H9 (cell line): ENCODE measurements around the gene TRAF7. TPM values are rescaled to one million over a fixed set of nuclear protein-coding genes. Genes with fewer than 3 reads are reported as not detected.
"Not testable (repeated sequence)": the region's sequence is repeated elsewhere in the genome, so short reads cannot be mapped to it uniquely, and the experiment has no call there.

Experiments used
- DNase-seq: peaks from one replicate; pipeline ENCODE4 v3.0.0-alpha.2; 2017
- H2AFZ ChIP-seq: one replicate; pipeline ENCODE4 v1.6.1; 2013; ENCODE audit warnings: mild to moderate bottlenecking, low read length, control low read depth, moderate library complexity
- H2AK5ac ChIP-seq: 2 replicates; pipeline ENCODE4 v1.6.1; 2013; ENCODE audit warnings: low read length, control low read depth, mixed read lengths; ENCODE audit not compliant: insufficient read length
- H2BK120ac ChIP-seq: one replicate; pipeline ENCODE4 v1.6.1; 2013; ENCODE audit warnings: low read depth, mild to moderate bottlenecking, low read length, control low read depth, inconsistent platforms; ENCODE audit not compliant: poor library complexity, severe bottlenecking
- H2BK12ac ChIP-seq: 2 replicates; pipeline ENCODE4 v1.6.1; 2013; ENCODE audit warnings: low read length, control low read depth, mixed read lengths, low read depth; ENCODE audit not compliant: insufficient read length
- H2BK15ac ChIP-seq: 2 replicates; pipeline ENCODE4 v1.6.1; 2013; ENCODE audit warnings: low read depth, low read length, control low read depth
- H2BK20ac ChIP-seq: one replicate; pipeline ENCODE4 v1.6.1; 2013; ENCODE audit warnings: low read depth, mild to moderate bottlenecking, low read length, control low read depth, inconsistent platforms; ENCODE audit not compliant: poor library complexity, severe bottlenecking
- H2BK5ac ChIP-seq: 2 replicates; pipeline ENCODE4 v1.6.1; 2013; ENCODE audit warnings: low read length, control low read depth, mixed read lengths; ENCODE audit not compliant: insufficient read length
- H3K14ac ChIP-seq: 2 replicates; pipeline ENCODE4 v1.6.1; 2013; ENCODE audit warnings: low read length, control low read depth; ENCODE audit not compliant: insufficient read depth
- H3K18ac ChIP-seq: 2 replicates; pipeline ENCODE4 v1.6.1; 2013; ENCODE audit warnings: low read depth, mild to moderate bottlenecking, mixed read lengths, low read length, control low read depth; ENCODE audit not compliant: insufficient read length
- H3K23ac ChIP-seq: 2 replicates; pipeline ENCODE4 v1.6.1; 2013; ENCODE audit warnings: low read length, control low read depth, mixed read lengths, low read depth; ENCODE audit not compliant: insufficient read length
- H3K23me2 ChIP-seq: 2 replicates; pipeline ENCODE4 v1.6.1; 2013; ENCODE audit warnings: low read depth, mild to moderate bottlenecking, mixed read lengths, low read length, control low read depth; ENCODE audit not compliant: insufficient read length, poor library complexity, severe bottlenecking
- H3K27ac ChIP-seq: 2 replicates; pipeline ENCODE4 v1.5.1; 2013; ENCODE audit warnings: low read length, control low read depth, mixed read lengths, low read depth; ENCODE audit not compliant: insufficient read length
- H3K27me3 ChIP-seq: 2 replicates; pipeline ENCODE4 v1.6.1; 2013; ENCODE audit warnings: low read length, control low read depth, inconsistent platforms; ENCODE audit not compliant: insufficient read depth
- H3K4ac ChIP-seq: 2 replicates; pipeline ENCODE4 v1.6.1; 2013; ENCODE audit warnings: low read depth, mild to moderate bottlenecking, control low read depth, inconsistent platforms, low read length, moderate library complexity
- H3K4me1 ChIP-seq: 2 replicates; pipeline ENCODE4 v1.6.1; 2013; ENCODE audit warnings: low read length, control low read depth, inconsistent platforms; ENCODE audit not compliant: insufficient read depth
- H3K4me2 ChIP-seq: 2 replicates; pipeline ENCODE4 v1.6.1; 2013; ENCODE audit warnings: low read length, control low read depth, mixed read lengths; ENCODE audit not compliant: insufficient read length, insufficient read depth
- H3K56ac ChIP-seq: 2 replicates; pipeline ENCODE4 v1.6.1; 2013; ENCODE audit warnings: low read depth, mild to moderate bottlenecking, mixed read lengths, low read length, control low read depth; ENCODE audit not compliant: insufficient read length
- H3K79me1 ChIP-seq: 2 replicates; pipeline ENCODE4 v1.6.1; 2013; ENCODE audit warnings: low read depth, mild to moderate bottlenecking, moderate library complexity, low read length, control low read depth, inconsistent platforms; ENCODE audit not compliant: insufficient read depth, poor library complexity, severe bottlenecking
- H3K79me2 ChIP-seq: 2 replicates; pipeline ENCODE4 v1.6.1; 2013; ENCODE audit warnings: low read length, control low read depth, inconsistent platforms; ENCODE audit not compliant: insufficient read depth
- H3K9ac ChIP-seq: 2 replicates; pipeline ENCODE4 v1.6.1; 2013; ENCODE audit warnings: low read length, control low read depth, mixed read lengths; ENCODE audit not compliant: insufficient read length; ENCODE audit errors: extremely low read depth
- H3K9me3 ChIP-seq: one replicate; pipeline ENCODE4 v1.6.1; 2013; ENCODE audit warnings: low read depth, low read length, inconsistent platforms; ENCODE audit not compliant: control insufficient read depth
- H3T11ph ChIP-seq: one replicate; pipeline ENCODE4 v1.6.1; 2013; ENCODE audit warnings: mild to moderate bottlenecking, low read length, control low read depth, inconsistent platforms
- H4K20me1 ChIP-seq: one replicate; pipeline ENCODE4 v1.6.1; 2013; ENCODE audit not compliant: control insufficient read depth, insufficient read length, insufficient read depth
- H4K5ac ChIP-seq: 2 replicates; pipeline ENCODE4 v1.6.1; 2013; ENCODE audit warnings: low read depth, mild to moderate bottlenecking, mixed read lengths, low read length, control low read depth; ENCODE audit not compliant: insufficient read length
- H4K8ac ChIP-seq: replicated peaks from 2 replicates; pipeline ENCODE4 v1.6.1; 2013; ENCODE audit warnings: low read length, control low read depth, mixed read lengths, low read depth; ENCODE audit not compliant: insufficient read length
- H4K91ac ChIP-seq: 2 replicates; pipeline ENCODE4 v1.6.1; 2013; ENCODE audit warnings: low read depth, mild to moderate bottlenecking, moderate library complexity, mixed read lengths, low read length, control low read depth; ENCODE audit not compliant: insufficient read length
- H3K27ac Mint-ChIP-seq, 3 experiments: 2 replicates in 2 of 3; 3 replicates in 1 of 3; pipeline ENCODE4 v1.8.0; 2020 to 2021; ENCODE audit warnings: mixed read lengths in 3 of 3, mild to moderate bottlenecking in 1 of 3, moderate library complexity in 1 of 3
- H3K27me3 Mint-ChIP-seq: 2 replicates; pipeline ENCODE4 v1.8.0; 2021; ENCODE audit warnings: low read depth, mild to moderate bottlenecking, moderate library complexity, mixed read lengths
- H3K36me3 Mint-ChIP-seq, 3 experiments: 2 replicates in 2 of 3; 3 replicates in 1 of 3; pipeline ENCODE4 v1.8.0; 2020 to 2021; ENCODE audit warnings: low read depth in 3 of 3, mixed read lengths in 3 of 3; ENCODE audit not compliant: insufficient read depth in 1 of 3
- H3K4me1 Mint-ChIP-seq, 2 experiments: 2 replicates each; pipeline ENCODE4 v1.8.0; 2020; ENCODE audit warnings: mixed read lengths in 2 of 2
- H3K4me3 Mint-ChIP-seq, 2 experiments: 2 replicates in 1 of 2; 3 replicates in 1 of 2; pipeline ENCODE4 v1.8.0; 2020 to 2021; ENCODE audit warnings: mild to moderate bottlenecking in 2 of 2, mixed read lengths in 2 of 2, moderate library complexity in 1 of 2
- H3K9me3 Mint-ChIP-seq, 2 experiments: 2 replicates in 1 of 2; 3 replicates in 1 of 2; pipeline ENCODE4 v1.8.0; 2020; ENCODE audit warnings: mild to moderate bottlenecking in 2 of 2, mixed read lengths in 2 of 2, moderate library complexity in 1 of 2
- WGBS: extraction: QIAGEN DNeasy Blood & Tissue Kit; methylation state at CpG from one replicate; pipeline ENCODE4 v1.1.7; 2013; ENCODE audit warnings: missing lambda C conversion rate, low lambda C conversion rate, mixed read lengths; ENCODE audit not compliant: insufficient read length; ENCODE audit errors: extremely low coverage; 5-methylcytosine and 5-hydroxymethylcytosine counted together
- total RNA-seq: library from RNA; stranded (reverse); gene quantifications from 2 replicates; pipeline ENCODE4 v1.2.1, GENCODE V29; 2021

TRAF7 gene
- total RNA-seq, 1 experiment from 2014 or later: 108 TPM

DNA sequence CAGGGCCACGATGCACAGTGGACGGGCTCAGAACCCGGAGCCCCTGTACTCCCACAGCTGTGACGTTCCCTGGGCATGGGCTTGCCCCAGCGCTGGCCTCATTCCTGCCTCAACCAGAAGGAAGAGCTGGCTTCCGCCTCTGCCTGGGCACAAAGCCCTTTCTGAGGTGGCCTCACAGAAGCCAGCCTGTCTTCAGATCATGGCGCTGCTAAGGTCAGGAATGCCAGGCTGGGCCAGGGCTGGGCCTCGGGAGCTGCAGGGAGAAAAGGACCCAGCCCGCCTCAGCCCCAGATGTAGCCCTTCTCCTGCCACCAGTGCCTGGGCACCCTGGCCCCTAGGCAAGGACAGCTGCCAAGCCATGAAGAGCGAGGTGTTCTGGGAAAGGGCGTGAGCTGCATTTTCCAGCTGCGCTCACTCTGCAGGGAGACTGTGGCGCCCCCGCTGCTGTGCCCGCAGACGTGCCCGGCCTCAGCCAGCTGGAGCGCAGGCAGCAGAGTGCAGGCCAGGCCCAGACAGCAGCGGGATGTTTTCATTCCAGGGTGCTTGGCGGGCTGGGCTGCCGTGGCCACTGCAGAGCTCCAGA is 29.3 kb upstream of the TRAF7 start:
- not testable (repeated sequence) for H3K9me3 Mint-ChIP-seq, H3K9ac ChIP-seq, H3K14ac ChIP-seq, H4K91ac ChIP-seq, H3K9me3 ChIP-seq, H3K27me3 Mint-ChIP-seq, H3K23ac ChIP-seq, H2AFZ ChIP-seq, H4K5ac ChIP-seq, H3K27me3 ChIP-seq, H3T11ph ChIP-seq, H3K23me2 ChIP-seq, H2AK5ac ChIP-seq, H3K36me3 Mint-ChIP-seq, H3K4me1 ChIP-seq, H2BK5ac ChIP-seq, H4K20me1 ChIP-seq, H3K79me2 ChIP-seq, H3K79me1 ChIP-seq, H2BK120ac ChIP-seq, H3K4me2 ChIP-seq, H2BK12ac ChIP-seq, H2BK20ac ChIP-seq, H3K27ac Mint-ChIP-seq, H4K8ac ChIP-seq, DNase-seq, H3K4ac ChIP-seq, H3K18ac ChIP-seq, H3K27ac ChIP-seq, H3K56ac ChIP-seq, H2BK15ac ChIP-seq
- no CpG with 5 or more reads among the region's 21 CpGs for WGBS
- Mint-ChIP-seq H3K4me1 (peaks cover 20 to 25% of the 10 kb centered on the region in 2 experiments), H3K4me3 (peak overlapping the region in 1 of 2 experiments; percentile 25; a peak in 1 of 5 replicates)

GRCh38 chr16:2126928-2127556 is 28.5 kb upstream of the TRAF7 start:
- H3K27ac ChIP-seq, H3K4me1 ChIP-seq, H4K91ac ChIP-seq, H3K23ac ChIP-seq, H3K14ac ChIP-seq, H2BK120ac ChIP-seq, H3K36me3 Mint-ChIP-seq, H4K8ac ChIP-seq, H3K79me2 ChIP-seq, H3K18ac ChIP-seq, H3K4me2 ChIP-seq, H3K23me2 ChIP-seq, H2BK20ac ChIP-seq, H4K5ac ChIP-seq, H3K9me3 ChIP-seq, H2AFZ ChIP-seq, H3K4ac ChIP-seq, H2BK12ac ChIP-seq, DNase-seq, H4K20me1 ChIP-seq, H3K9me3 Mint-ChIP-seq, H2AK5ac ChIP-seq, H3K56ac ChIP-seq, H3K27me3 Mint-ChIP-seq, H2BK5ac ChIP-seq, H2BK15ac ChIP-seq, H3K9ac ChIP-seq, H3K79me1 ChIP-seq, H3K27me3 ChIP-seq, H3T11ph ChIP-seq: not testable (repeated sequence)
- Mint-ChIP-seq H3K4me3 (peak overlapping the region in 1 of 2 experiments; percentile 60; a peak in 2 of 5 replicates), H3K4me1 (peaks cover 20 to 25% of the 10 kb centered on the region in 2 experiments), H3K27ac (peak overlapping the region in 2 of 3 experiments; percentile 34 to 90; a peak in 2 of 7 replicates)
- WGBS: no CpG with 5 or more reads among the region's 31 CpGs
